GM19099 (cell line): Measurements from ENCODE around the gene PCK2.

ENCODE experiments used
- POLR2A ChIP-seq: IDR thresholded peaks from 3 replicates; pipeline ENCODE4 v1.6.1; 2011; ENCODE audit warnings: low read depth; ENCODE audit not compliant: insufficient read length; ENCODE audit errors: extremely low read depth

The PCK2 gene

DNA sequence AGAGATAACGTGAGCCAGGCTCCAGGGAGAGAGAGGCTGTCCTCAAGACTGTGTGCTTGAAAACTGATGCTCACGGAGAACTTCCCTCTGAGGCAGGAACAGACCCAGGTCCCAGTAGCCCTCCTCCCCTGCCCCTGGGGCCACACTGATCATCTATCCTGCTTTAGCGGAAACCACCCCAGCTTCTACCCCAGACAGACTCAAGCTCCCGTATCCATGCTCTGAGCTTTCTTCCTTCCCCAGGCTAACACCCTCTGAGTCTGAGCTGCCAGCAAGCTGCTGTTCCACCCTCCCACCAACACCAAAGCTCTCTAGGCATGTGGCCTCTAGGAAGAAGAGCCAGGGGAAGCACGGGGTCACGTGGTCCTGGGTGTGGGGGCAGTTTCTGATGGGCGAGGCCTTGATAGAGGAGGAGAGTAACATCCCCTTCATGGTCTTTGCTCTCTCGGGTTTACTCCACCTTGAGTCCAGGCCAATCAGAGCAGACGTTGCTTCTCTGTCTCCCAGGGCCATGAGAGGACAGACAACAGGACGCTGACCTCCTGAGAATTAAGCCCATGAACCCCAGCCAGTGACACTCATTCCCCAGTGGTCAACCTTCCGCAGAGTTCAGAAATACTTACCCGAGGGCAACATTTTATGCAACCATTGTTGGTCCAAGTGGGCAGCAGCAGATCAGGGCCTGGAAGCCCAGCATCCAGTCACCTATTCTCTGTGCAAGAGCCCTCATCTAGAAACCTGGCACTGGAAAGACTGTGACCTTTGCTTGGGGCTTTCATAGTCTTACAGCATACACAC, 1.4 kb downstream of the PCK2 start:
- TF ChIP-seq POLR2A: peak; percentile 97

DNA sequence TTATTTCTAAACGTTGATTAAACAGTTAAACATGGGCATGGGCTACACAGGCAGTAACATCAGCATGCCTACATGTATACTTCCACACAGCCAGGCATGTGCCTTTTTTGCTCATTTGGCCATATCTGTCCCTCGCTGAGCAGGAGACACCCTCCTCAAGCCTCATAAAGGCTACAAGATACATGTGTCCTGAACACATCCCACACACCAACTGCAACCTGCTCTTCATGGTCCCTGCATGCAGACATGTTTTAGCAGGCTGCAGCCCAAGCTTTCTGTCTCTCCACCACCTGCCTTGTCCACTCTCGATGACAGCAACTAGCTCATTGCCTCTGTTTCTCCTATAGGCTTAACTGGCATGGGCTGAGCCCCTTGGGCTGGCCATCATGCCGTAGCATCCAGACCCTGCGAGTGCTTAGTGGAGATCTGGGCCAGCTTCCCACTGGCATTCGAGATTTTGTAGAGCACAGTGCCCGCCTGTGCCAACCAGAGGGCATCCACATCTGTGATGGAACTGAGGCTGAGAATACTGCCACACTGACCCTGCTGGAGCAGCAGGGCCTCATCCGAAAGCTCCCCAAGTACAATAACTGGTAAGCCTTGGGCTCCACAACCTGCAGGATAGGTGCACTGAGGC, 2.6 kb downstream of the PCK2 start:
- no peak for TF ChIP-seq POLR2A

DNA sequence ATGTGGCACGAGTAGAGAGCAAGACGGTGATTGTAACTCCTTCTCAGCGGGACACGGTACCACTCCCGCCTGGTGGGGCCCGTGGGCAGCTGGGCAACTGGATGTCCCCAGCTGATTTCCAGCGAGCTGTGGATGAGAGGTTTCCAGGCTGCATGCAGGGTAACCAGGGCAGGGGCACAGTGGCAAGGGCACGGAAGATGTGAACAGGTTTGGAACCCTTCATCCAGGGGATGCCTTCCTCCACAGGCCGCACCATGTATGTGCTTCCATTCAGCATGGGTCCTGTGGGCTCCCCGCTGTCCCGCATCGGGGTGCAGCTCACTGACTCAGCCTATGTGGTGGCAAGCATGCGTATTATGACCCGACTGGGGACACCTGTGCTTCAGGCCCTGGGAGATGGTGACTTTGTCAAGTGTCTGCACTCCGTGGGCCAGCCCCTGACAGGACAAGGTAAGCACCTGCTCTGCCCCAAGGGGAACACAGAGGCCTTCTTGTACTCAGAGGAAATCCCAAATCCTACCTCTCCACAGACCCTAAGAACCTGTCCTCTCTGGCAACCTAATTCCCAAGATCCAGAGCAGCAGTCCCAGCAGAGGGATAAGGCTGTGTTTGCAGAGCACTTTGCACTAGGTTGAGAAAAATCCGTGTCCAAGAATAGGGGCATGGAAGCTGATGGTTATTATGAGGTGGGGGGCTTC, 4.3 kb downstream of the PCK2 start:
- TF ChIP-seq POLR2A: no peak

DNA sequence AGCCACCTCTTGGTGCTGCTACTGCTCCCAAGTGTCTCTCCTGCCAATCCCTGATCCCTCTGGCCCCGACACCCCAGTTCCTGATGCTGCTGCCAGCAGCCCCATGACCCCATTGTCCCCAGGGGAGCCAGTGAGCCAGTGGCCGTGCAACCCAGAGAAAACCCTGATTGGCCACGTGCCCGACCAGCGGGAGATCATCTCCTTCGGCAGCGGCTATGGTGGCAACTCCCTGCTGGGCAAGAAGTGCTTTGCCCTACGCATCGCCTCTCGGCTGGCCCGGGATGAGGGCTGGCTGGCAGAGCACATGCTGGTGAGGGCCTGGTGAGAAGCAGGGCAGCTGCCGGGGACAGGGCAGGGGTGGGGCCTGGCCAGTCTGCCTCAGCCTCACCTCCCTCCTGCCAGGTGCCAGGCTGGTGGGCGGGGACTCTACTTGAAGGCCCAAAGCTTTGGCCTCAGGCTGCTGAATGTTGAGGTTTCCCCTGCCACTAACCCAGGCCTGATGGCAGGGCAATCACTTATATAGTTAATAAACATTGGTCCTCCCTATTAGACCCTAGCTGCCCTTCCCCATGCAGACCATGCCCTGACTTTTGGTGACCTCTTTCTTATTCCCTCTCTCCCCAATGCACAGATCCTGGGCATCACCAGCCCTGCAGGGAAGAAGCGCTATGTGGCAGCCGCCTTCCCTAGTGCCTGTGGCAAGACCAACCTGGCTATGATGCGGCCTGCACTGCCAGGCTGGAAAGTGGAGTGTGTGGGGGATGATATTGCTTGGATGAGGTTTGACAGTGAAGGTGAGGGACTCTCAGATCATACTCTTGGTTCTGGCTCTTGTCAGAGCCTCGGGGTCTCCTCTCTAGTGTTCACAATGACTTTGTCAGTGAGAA, 5.1 kb downstream of the PCK2 start:
- TF ChIP-seq POLR2A: no peak

DNA sequence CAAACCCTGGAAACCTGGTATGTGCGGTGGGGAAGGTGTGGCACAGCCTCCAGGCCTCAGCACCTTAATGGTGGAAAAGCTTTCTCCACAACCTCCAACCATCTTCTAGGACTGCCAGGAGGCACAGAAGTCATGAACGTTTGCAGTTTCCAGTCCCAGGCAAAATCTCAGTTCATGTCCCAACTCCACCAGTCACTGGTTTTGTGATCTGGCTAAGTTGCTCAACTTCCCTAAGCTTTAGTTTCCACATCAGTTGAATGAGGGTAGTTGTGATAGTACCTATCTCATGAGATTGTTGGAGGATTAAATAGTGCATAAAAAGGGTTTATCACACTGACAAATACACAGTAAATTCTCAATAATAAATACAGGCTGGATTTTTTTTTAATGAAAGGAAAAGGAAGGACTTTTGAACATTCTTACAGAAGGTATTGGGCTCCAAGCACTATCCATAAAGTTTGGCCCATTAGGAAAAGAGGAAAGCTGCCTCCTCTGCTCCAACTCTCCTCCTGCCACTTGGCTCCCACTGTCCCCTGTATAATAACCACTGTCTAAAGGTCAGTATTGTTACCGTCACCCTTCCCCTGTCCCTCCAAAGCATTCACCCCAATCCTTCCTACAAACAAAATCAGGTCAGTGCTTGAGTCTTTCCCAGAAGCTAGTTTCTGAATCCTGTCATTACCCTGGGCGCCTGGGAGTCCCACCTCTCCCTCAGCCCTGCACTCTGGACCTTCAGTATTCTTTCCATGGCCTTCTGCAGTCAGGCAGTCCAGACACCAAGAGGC, 6.3 kb downstream of the PCK2 start:
- no peak for TF ChIP-seq POLR2A

DNA sequence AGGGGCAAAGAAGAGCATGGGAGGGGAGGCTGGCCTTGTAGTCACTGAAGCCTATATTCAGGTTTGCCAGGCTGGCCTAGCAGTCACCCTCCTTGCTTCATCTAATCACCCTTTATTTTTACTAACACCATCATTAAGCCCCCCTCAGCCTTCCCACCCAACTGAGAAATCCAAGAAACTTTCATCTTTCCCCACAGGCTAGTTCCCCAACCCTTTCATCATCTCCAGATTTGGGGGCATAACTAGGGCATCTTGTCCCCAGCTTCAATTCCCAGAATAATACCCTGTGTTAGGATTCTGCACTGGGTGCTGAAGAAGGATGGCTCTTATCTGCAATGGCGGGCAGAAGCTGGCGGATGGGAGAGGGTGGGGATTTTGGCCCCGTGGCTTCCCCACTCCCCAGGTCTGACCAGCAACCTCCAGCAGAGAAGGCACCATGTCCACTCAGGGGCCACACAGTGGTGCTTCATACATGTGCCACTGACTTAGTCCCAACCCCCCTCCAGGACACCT, 6.9 kb downstream of the PCK2 start:
- TF ChIP-seq POLR2A: no peak

DNA sequence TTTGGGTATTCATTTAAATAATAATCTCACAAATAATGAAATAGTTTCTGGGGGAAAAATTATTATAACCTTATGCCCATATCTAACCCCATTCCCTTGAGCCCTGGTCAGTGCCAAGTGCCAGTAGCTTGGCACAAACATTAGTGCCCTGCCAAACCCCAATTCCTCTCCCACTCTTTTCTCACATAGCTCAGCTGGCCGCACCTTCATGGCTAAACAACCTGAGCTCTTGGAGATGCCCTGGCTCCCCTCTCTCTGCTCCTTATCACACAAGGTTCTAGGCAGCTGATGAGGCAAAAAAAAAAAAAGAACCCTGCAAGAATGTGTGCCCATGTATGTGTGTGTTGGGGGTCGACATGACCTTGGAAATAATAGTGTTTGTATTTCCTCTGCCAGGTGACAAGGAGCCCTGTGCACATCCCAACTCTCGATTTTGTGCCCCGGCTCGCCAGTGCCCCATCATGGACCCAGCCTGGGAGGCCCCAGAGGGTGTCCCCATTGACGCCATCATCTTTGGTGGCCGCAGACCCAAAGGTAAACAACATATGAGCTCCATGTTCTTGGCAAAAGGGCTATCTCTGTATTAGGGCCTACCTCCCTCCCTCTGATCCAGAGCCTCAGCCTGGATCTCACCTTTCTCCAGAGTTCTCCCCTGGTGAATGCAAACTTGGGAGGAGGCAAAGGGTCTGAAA, 8.4 kb downstream of the PCK2 start:
- no peak for TF ChIP-seq POLR2A

DNA sequence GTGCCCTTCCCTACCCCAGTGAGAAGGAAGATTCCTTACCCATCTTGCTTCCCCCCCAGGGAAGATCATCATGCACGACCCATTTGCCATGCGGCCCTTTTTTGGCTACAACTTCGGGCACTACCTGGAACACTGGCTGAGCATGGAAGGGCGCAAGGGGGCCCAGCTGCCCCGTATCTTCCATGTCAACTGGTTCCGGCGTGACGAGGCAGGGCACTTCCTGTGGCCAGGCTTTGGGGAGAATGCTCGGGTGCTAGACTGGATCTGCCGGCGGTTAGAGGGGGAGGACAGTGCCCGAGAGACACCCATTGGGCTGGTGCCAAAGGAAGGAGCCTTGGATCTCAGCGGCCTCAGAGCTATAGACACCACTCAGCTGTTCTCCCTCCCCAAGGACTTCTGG, 9.3 kb downstream of the PCK2 start:
- TF ChIP-seq POLR2A: no peak

DNA sequence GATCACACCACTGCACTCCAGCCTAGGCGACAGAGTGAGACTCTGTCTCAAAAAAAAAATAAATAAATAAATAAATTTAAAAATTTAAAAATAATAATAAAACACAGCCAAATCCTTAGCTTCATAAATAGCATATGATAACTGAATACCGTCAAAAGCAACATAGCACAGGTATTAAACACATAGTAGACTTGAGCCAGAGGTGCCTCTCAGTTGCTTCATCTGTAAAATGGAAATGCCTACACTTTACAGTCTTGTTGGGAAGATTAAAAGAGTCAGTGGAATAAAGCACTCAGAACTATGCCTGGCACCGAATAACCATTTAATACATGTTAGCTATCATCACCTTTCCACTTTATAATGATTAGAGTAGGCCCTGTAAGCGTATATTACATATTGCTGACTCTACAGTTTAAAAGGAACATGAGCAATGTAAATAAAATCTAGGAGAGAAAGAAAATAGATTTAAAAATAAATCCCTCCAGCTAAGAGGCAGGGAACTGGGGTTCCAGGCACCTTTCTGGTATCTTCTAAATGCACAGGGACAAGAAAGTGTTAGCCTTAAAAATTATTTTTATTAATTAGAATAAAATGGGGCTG, 12.7 kb downstream of the PCK2 start:
- no peak for TF ChIP-seq POLR2A

DNA sequence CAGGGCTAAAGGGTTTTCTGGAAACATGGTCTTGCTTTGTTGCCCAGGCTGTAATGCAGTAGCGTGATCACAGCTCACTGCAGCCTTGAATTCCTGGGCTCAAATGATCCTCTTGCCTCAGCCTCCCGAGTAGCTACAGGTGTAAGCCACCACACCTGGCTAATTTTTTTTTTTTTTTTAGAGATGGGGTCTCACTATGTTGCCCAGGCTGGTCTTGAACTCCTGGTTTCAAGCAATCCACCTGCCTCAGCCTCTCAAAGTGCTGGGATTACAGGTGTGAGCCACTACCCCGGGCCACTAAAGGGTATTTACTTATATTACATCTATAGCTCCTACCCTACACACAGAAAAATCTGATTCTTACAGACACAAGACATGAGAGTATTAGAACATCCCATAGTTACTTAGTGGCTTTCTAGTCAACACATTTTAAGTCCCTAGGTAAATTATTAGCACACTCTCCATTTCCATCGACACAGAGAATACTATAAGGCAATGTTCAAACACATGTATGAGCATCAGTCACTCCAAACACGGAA, 14.3 kb downstream of the PCK2 start:
- no peak for TF ChIP-seq POLR2A

DNA sequence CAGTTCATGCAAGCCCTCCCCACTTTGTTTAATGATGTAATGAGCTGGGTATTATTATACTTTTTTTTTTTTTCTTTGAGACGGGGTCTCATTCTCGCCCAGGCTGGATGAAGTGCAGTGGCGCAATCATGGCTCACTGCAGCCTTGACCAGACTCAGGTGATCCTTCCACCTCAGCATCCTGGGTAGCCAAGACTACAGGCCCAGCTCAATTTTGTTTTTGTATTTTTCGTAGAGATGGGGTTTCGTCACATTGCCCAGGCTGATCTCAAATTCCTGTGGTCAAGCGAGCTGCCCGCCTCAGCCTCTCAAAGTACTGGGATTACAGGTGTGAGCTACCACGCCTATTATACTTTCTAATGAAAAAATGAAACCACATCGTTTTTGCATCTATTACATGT, 15.9 kb downstream of the PCK2 start:
- no peak for TF ChIP-seq POLR2A

DNA sequence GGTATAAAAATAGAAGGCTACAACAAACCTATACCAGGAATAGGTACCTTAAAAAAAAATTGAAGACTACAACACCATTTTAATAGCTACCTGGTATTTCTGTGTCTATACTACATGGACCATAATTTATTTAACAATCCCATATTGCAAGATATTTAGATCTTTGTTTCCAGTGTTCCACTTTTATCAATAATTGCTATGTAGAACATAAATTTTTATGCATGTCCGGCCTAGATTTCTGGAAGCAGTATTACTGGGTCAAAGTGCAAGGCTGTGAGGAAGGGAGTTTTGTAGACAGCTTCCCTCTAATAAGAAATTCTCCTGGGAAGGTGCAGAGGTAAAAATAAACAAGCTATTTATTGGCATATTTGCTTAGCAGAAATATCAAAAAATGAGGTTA, 16.4 kb downstream of the PCK2 start:
- TF ChIP-seq POLR2A: no peak

DNA sequence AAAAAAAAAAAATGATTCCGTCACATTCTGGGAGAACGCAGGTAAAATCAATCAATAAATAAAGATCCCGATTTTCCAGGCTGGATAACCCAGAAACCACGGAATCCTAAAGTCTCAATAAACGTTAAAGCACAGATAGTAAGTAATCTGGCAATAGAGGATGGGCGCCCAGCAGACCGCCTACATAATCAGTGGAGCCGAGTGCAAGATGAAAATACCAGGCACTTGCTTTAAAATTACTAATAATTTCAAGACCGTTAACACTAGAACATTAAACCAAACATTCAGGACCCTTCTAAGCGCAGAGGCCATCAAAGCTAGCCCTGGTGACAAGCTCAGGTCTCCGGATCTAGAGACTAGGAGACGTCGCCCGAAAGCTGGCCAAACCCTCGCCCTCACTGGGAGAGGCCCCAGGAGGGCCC, 19.3 kb downstream of the PCK2 start:
- no peak for TF ChIP-seq POLR2A
